Nephron progenitor cell (in vitro differentiated cells): Measurements from ENCODE around the gene OR2A14.

Experiments used
- DNase-seq: peaks from one replicate; pipeline ENCODE4 v3.0.0; 2021
- H3K27ac Mint-ChIP-seq: 2 replicates; pipeline ENCODE4 v1.8.0; 2021; ENCODE audit warnings: mild to moderate bottlenecking, moderate library complexity, mixed read lengths
- H3K27me3 Mint-ChIP-seq: 2 replicates; pipeline ENCODE4 v1.8.0; 2021; ENCODE audit warnings: mild to moderate bottlenecking, low read depth, mixed read lengths; ENCODE audit not compliant: poor library complexity
- H3K36me3 Mint-ChIP-seq: 2 replicates; pipeline ENCODE4 v1.8.0; 2021; ENCODE audit warnings: low read depth, mixed read lengths
- H3K4me1 Mint-ChIP-seq: 2 replicates; pipeline ENCODE4 v1.8.0; 2021; ENCODE audit warnings: mixed read lengths
- H3K4me3 Mint-ChIP-seq: 2 replicates; pipeline ENCODE4 v1.8.0; 2021; ENCODE audit warnings: mild to moderate bottlenecking, moderate library complexity, mixed read lengths
- H3K9me3 Mint-ChIP-seq: 2 replicates; pipeline ENCODE4 v1.8.0; 2021; ENCODE audit warnings: mild to moderate bottlenecking, moderate library complexity, mixed read lengths
- TF ChIP-seq, protein P1 (sequence below): fragments of 200-600 bp; sonication (generic); IDR thresholded peaks from 2 replicates; pipeline ENCODE4 v1.5.0; 2021; ENCODE audit warnings: antibody characterized with exemption

The OR2A14 gene

DNA sequence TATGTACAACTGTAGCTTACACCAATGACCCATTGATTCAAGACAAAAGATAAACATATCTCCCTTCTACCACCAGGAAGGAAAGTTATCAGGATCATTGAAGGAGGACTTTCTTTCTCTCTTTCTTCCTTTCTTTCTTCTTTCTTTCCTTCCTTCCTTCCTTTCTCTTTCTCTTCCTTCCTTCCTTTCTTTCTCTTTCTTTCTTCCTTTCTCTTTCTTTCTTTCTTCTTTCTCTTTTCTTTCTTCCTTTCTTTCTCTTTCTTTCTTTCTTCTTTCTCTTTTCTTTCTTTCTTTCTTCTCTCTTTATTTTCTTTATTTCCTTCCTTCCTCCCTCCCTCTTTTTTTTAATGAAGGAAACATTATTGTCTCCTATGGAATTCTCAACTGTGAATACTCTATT lies 24.2 kb upstream of the OR2A14 start:
- DNase-seq = no peak
- TF ChIP-seq, protein P1, sequence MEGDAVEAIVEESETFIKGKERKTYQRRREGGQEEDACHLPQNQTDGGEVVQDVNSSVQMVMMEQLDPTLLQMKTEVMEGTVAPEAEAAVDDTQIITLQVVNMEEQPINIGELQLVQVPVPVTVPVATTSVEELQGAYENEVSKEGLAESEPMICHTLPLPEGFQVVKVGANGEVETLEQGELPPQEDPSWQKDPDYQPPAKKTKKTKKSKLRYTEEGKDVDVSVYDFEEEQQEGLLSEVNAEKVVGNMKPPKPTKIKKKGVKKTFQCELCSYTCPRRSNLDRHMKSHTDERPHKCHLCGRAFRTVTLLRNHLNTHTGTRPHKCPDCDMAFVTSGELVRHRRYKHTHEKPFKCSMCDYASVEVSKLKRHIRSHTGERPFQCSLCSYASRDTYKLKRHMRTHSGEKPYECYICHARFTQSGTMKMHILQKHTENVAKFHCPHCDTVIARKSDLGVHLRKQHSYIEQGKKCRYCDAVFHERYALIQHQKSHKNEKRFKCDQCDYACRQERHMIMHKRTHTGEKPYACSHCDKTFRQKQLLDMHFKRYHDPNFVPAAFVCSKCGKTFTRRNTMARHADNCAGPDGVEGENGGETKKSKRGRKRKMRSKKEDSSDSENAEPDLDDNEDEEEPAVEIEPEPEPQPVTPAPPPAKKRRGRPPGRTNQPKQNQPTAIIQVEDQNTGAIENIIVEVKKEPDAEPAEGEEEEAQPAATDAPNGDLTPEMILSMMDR = no peak
- no peak overlapping the region for H3K4me3 Mint-ChIP-seq
- peaks cover 8% of the 10 kb centered on the region for H3K27me3 Mint-ChIP-seq
- no peaks in the 10 kb centered on the region for H3K9me3 Mint-ChIP-seq
- no peaks in the 10 kb centered on the region for H3K4me1 Mint-ChIP-seq
- H3K27ac Mint-ChIP-seq = no peak overlapping the region
- no peaks in the 10 kb centered on the region for H3K36me3 Mint-ChIP-seq

DNA sequence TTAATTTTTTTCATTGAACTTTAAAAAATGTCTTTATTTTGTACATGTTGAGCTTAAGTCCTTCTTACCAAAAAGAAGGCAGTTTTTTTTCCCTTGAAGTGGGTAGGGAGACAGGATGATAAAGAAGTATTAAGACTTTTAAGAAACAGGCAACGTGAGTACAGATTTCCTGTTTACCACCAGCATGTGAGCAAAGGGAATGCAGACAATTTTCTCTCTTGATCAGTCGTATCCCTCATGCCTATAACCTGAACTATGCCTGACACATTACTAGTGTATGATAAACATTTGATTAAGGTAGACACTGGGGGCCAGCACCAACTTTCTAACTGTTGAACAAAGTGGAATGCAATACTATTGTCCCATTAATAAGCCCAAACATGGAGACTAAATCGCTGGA lies 22.4 kb upstream of the OR2A14 start:
- Mint-ChIP-seq H3K36me3 (no peaks in the 10 kb centered on the region), H3K27me3 (peaks cover 10% of the 10 kb centered on the region), H3K4me1 (no peaks in the 10 kb centered on the region), H3K9me3 (no peaks in the 10 kb centered on the region), H3K27ac (no peak overlapping the region), H3K4me3 (no peak overlapping the region)
- no peak for DNase-seq
- TF ChIP-seq, protein P1 = no peak

DNA sequence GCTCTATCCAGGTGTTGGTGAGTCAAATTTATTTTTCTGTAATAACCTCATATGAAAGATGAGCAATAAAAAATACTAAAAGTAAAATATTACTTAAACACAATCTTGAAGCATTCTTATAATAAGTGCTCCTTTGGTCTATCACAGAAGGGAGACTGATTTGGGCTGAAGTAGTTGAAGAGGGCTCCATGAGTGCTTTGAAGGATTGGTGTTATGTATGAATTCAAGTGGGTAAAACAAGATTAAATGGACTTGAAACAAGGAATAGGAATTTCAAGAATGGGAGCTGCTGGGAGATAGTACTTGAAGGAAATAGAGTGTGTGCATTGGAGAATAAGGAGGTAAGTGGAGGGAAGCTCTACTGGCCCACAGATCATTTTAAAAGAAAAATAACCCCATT lies 20.9 kb upstream of the OR2A14 start:
- H3K4me3 Mint-ChIP-seq = no peak overlapping the region
- H3K36me3 Mint-ChIP-seq = no peaks in the 10 kb centered on the region
- peaks cover 14% of the 10 kb centered on the region for H3K27me3 Mint-ChIP-seq
- no peaks in the 10 kb centered on the region for H3K4me1 Mint-ChIP-seq
- no peaks in the 10 kb centered on the region for H3K9me3 Mint-ChIP-seq
- no peak for DNase-seq
- H3K27ac Mint-ChIP-seq = no peak overlapping the region
- TF ChIP-seq, protein P1 = no peak

DNA sequence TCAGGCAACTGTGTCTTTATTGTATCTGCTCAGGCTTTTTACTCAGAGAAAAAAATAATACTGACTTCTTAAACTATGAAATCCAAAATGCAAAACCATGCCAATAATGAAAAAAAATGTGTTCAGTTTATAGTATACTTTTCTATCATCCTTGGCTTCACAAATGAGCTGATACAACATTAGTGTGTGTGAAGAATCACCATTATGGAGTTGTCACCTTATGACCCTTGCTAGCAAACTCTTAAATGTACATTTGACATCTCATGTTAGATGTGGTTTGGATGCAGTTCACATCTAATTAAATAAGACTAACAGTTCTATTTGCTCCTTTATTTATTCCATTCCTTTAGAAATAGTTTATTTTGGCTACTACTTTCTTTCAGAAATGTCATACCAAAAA lies 17.8 kb upstream of the OR2A14 start:
- no peak overlapping the region for H3K27ac Mint-ChIP-seq
- peaks cover 14% of the 10 kb centered on the region for H3K27me3 Mint-ChIP-seq
- H3K36me3 Mint-ChIP-seq = no peaks in the 10 kb centered on the region
- H3K4me3 Mint-ChIP-seq = no peak overlapping the region
- TF ChIP-seq, protein P1 = no peak
- DNase-seq = no peak
- no peaks in the 10 kb centered on the region for H3K4me1 Mint-ChIP-seq
- H3K9me3 Mint-ChIP-seq = no peaks in the 10 kb centered on the region

DNA sequence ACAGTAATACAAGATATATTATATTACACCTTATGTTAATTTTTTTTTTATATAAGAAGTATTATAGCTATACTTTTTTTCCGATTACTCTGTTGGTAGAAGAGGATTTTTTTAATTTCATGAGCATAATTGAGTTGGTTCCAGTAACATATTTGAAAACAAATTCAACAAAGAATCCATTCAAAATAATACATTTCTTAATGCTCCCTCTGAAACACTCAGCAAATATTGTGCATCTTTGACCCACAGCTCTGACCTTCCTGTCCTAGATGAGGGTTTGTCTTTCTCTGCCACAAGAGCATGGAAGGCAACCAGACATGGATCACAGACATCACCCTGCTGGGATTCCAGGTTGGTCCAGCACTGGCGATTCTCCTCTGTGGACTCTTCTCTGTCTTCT lies 13.7 kb upstream of the OR2A14 start, which contains the start of gene OR2A2:
OR2A2 (plus strand) TSS at position 301 of the 400 bp plus-strand sequence; CDS start at position 301, 0 bp downstream.
- DNase-seq = no peak
- TF ChIP-seq, protein P1 = no peak
- H3K36me3 Mint-ChIP-seq = no peaks in the 10 kb centered on the region
- H3K27ac Mint-ChIP-seq = no peak within 1 kb of the TSS
- H3K4me3 Mint-ChIP-seq = no peak within 1 kb of the TSS
- H3K4me1 Mint-ChIP-seq = no peaks in the 10 kb centered on the region
- no peaks in the 10 kb centered on the region for H3K9me3 Mint-ChIP-seq
- H3K27me3 Mint-ChIP-seq = peaks cover 6% of the 10 kb centered on the region

DNA sequence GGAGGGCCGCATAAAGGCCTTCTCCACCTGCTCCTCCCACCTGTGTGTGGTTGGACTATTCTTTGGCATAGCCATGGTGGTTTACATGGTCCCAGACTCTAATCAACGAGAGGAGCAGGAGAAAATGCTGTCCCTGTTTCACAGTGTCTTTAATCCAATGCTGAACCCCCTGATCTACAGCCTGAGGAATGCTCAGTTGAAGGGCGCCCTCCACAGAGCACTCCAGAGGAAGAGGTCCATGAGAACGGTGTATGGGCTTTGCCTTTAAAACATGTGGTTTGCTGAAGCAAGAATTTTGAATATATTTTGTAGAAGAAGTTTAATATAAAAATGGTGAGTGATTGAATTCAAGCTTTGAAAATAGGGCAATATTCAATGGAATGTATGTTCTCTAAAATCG lies 12.7 kb upstream of the OR2A14 start:
- H3K27ac Mint-ChIP-seq = no peak overlapping the region
- H3K4me3 Mint-ChIP-seq = no peak overlapping the region
- no peaks in the 10 kb centered on the region for H3K4me1 Mint-ChIP-seq
- H3K9me3 Mint-ChIP-seq = no peaks in the 10 kb centered on the region
- H3K27me3 Mint-ChIP-seq = peaks cover 6% of the 10 kb centered on the region
- TF ChIP-seq, protein P1 = no peak
- no peak for DNase-seq
- no peaks in the 10 kb centered on the region for H3K36me3 Mint-ChIP-seq
